CD14-positive monocyte (primary cell): ENCODE data around the gene G6PC2. TPM values are rescaled to one million over a fixed set of nuclear protein-coding genes. Genes with fewer than 3 reads are reported as not detected.

Source experiments
- DNase-seq, 3 donors: peaks; one replicate each; pipeline ENCODE4 v3.0.0-alpha.2; 2011 to 2022
- H2AFZ ChIP-seq: 2 replicates; pipeline ENCODE4 v1.6.0; 2012; ENCODE audit warnings: mild to moderate bottlenecking, low read depth, low read length, inconsistent platforms; ENCODE audit not compliant: insufficient read depth, poor library complexity, severe bottlenecking
- H3K27ac ChIP-seq, 2 donors: 1 replicate in 1 of 2; 2 replicates in 1 of 2; pipeline ENCODE4 v1.5.1; 2012 to 2013; ENCODE audit warnings: low read length in 2 of 2, control low read depth in 1 of 2, inconsistent platforms in 1 of 2, low read depth in 1 of 2, mild to moderate bottlenecking in 1 of 2
- H3K27me3 ChIP-seq, 2 donors: one replicate each; pipeline versions ENCODE4 v1.6.0 to v1.6.1; 2011 to 2013; ENCODE audit warnings: low read length in 2 of 2; ENCODE audit not compliant: control insufficient read depth in 2 of 2, insufficient read depth in 2 of 2
- H3K36me3 ChIP-seq, 2 donors: replicated peaks in 1 of 2; 1 replicate in 1 of 2; 2 replicates in 1 of 2; pipeline versions ENCODE4 v1.5.1 to v1.6.1; 2012 to 2013; ENCODE audit warnings: low read length in 2 of 2, control low read depth in 1 of 2, inconsistent platforms in 1 of 2, mild to moderate bottlenecking in 1 of 2; ENCODE audit not compliant: insufficient read depth in 2 of 2, control insufficient read depth in 1 of 2
- H3K4me1 ChIP-seq, 2 donors: 1 replicate in 1 of 2; 2 replicates in 1 of 2; pipeline versions ENCODE4 v1.5.1 to v1.6.1; 2012 to 2013; ENCODE audit warnings: low read length in 2 of 2, control low read depth in 1 of 2, inconsistent platforms in 1 of 2, mild to moderate bottlenecking in 1 of 2, moderate library complexity in 1 of 2; ENCODE audit not compliant: insufficient read depth in 2 of 2, control insufficient read depth in 1 of 2
- H3K4me2 ChIP-seq: replicated peaks from 2 replicates; pipeline ENCODE3; 2012; ENCODE audit warnings: low read length, moderate library complexity, mild to moderate bottlenecking; ENCODE audit not compliant: poor library complexity, severe bottlenecking; ENCODE audit errors: extremely low read depth
- H3K4me3 ChIP-seq, 3 experiments: fragments of 200-600 bp in 1 of 3; sonication (generic) in 1 of 3; replicated peaks in 1 of 3; 1 replicate in 2 of 3; 2 replicates in 1 of 3; pipeline ENCODE4 v1.5.1; 2011 to 2013; ENCODE audit warnings: low read length in 3 of 3, mild to moderate bottlenecking in 3 of 3, control low read depth in 2 of 3, low read depth in 2 of 3, inconsistent platforms in 1 of 3, moderate library complexity in 1 of 3
- H3K79me2 ChIP-seq: 2 replicates; pipeline ENCODE4 v1.6.0; 2012; ENCODE audit warnings: mild to moderate bottlenecking, control low read depth, inconsistent platforms, low read length, moderate library complexity; ENCODE audit not compliant: insufficient read depth
- H3K9ac ChIP-seq: 2 replicates; pipeline ENCODE4 v1.6.0; 2017; ENCODE audit warnings: low read length, mild to moderate bottlenecking; ENCODE audit not compliant: insufficient read depth, poor library complexity, severe bottlenecking
- H3K9me3 ChIP-seq, 2 donors: replicated peaks in 1 of 2; 1 replicate in 1 of 2; 2 replicates in 1 of 2; pipeline versions ENCODE4 v1.5.1 to v1.6.1; 2012 to 2013; ENCODE audit warnings: low read length in 2 of 2, control low read depth in 1 of 2; ENCODE audit not compliant: control insufficient read depth in 1 of 2, insufficient read depth in 1 of 2
- H4K20me1 ChIP-seq: 2 replicates; pipeline ENCODE4 v1.6.0; 2012; ENCODE audit warnings: mild to moderate bottlenecking, low read length, control low read depth, moderate library complexity; ENCODE audit not compliant: insufficient read depth
- H3K27ac Mint-ChIP-seq, 7 donors: one replicate each; pipeline ENCODE4 v1.8.0; 2020; ENCODE audit warnings: mild to moderate bottlenecking in 7 of 7, mixed read lengths in 7 of 7, moderate library complexity in 6 of 7, inconsistent platforms in 2 of 7
- H3K27me3 Mint-ChIP-seq, 3 donors: one replicate each; pipeline ENCODE4 v1.8.0; 2021 to 2022; ENCODE audit warnings: low read depth in 3 of 3, mild to moderate bottlenecking in 3 of 3, mixed read lengths in 3 of 3, moderate library complexity in 3 of 3, inconsistent platforms in 1 of 3
- H3K36me3 Mint-ChIP-seq, 2 donors: one replicate each; pipeline ENCODE4 v1.8.0; 2020; ENCODE audit warnings: mixed read lengths in 2 of 2, inconsistent platforms in 1 of 2, mild to moderate bottlenecking in 1 of 2
- H3K4me1 Mint-ChIP-seq: one replicate; pipeline ENCODE4 v1.8.0; 2020; ENCODE audit warnings: mild to moderate bottlenecking, mixed read lengths
- H3K4me3 Mint-ChIP-seq, 2 donors: one replicate each; pipeline ENCODE4 v1.8.0; 2020; ENCODE audit warnings: mild to moderate bottlenecking in 2 of 2, mixed read lengths in 2 of 2, moderate library complexity in 1 of 2
- H3K9me3 Mint-ChIP-seq, 7 donors: one replicate each; pipeline ENCODE4 v1.8.0; 2020 to 2022; ENCODE audit warnings: mixed read lengths in 7 of 7, mild to moderate bottlenecking in 6 of 7, moderate library complexity in 6 of 7, inconsistent platforms in 2 of 7
- CTCF ChIP-seq: fragments of 200-600 bp; IDR thresholded peaks from one replicate; pipeline ENCODE4 v1.8.0; 2022; ENCODE audit warnings: antibody characterized with exemption, mild to moderate bottlenecking
- WGBS: methylation state at CpG from one replicate; pipeline ENCODE4 v1.1.5; 2013; ENCODE audit warnings: missing lambda C conversion rate; ENCODE audit not compliant: insufficient coverage; 5-methylcytosine and 5-hydroxymethylcytosine counted together
- intact Hi-C, 2 donors: fragments of 100-400 bp; cut with micrococcal nuclease; formaldehyde crosslinking; loops; one replicate each; pipeline versions ENCODE4 v1.15.0 to v1.15.1; 2023
- polyA plus RNA-seq, 3 donors: library from polyadenylated mRNA; depleted of rRNA in 1 of 3; unstranded in 2 of 3; stranded (reverse) in 1 of 3; fragments of 300-500 nt in 2 of 3; fragments of >200 nt in 1 of 3; fragmentation: Illumina TruSeq in 2 of 3; gene quantifications; 1 replicate in 2 of 3; 2 replicates in 1 of 3; pipeline ENCODE4 v1.2.3, GENCODE V29; 2012 to 2021

The G6PC2 gene
- polyA plus RNA-seq, 3 donors, result not detected

- H3K9me3 Mint-ChIP-seq, result peaks cover 23 to 34% (median 28%) of the 10 kb centered on the region in 7 donors
- no peak overlapping the region for H3K4me2 ChIP-seq
- no peak overlapping the region for H2AFZ ChIP-seq
- intact Hi-C loops, result no loop called here
- H3K4me3 Mint-ChIP-seq, result no peak overlapping the region
- H3K36me3 ChIP-seq, result no peaks in the 10 kb centered on the region
- no peaks in the 10 kb centered on the region for H3K79me2 ChIP-seq
- H3K4me1 Mint-ChIP-seq, result no peaks in the 10 kb centered on the region
- no peak overlapping the region for H3K27ac ChIP-seq
- peaks cover 8 to 10% of the 10 kb centered on the region in 2 donors for H3K9me3 ChIP-seq
- WGBS, result 100% methylated on average over 2 of the region's 4 CpGs
- no peak overlapping the region for H3K9ac ChIP-seq
- H4K20me1 ChIP-seq, result no peaks in the 10 kb centered on the region
- H3K27me3 ChIP-seq, result no peaks in the 10 kb centered on the region
- DNase-seq, result no peak
- H3K4me3 ChIP-seq, result no peak overlapping the region
- no peaks in the 10 kb centered on the region for H3K4me1 ChIP-seq
- no peaks in the 10 kb centered on the region for H3K27me3 Mint-ChIP-seq
- H3K27ac Mint-ChIP-seq, result no peak overlapping the region
- TF ChIP-seq CTCF, result no peak
- peaks cover 2 to 8% of the 10 kb centered on the region in 2 donors for H3K36me3 Mint-ChIP-seq
These were observed 54.2 kb downstream of the G6PC2 start for GRCh38 chr2:168955321-168955720.

- TF ChIP-seq CTCF, result no peak
- no peaks in the 10 kb centered on the region for H3K27me3 ChIP-seq
- H4K20me1 ChIP-seq, result no peaks in the 10 kb centered on the region
- H3K9me3 ChIP-seq, result peaks cover 8 to 10% of the 10 kb centered on the region in 2 donors
- no peaks in the 10 kb centered on the region for H3K4me1 ChIP-seq
- no peak overlapping the region for H3K4me3 ChIP-seq
- no peaks in the 10 kb centered on the region for H3K36me3 ChIP-seq
- no peak overlapping the region for H2AFZ ChIP-seq
- H3K27ac ChIP-seq, result no peak overlapping the region
- no peak overlapping the region for H3K9ac ChIP-seq
- peaks cover 2 to 8% of the 10 kb centered on the region in 2 donors for H3K36me3 Mint-ChIP-seq
- H3K4me1 Mint-ChIP-seq, result peaks cover under 1% of the 10 kb centered on the region
- no peak overlapping the region for H3K4me2 ChIP-seq
- DNase-seq, result no peak
- peaks cover 23 to 34% (median 28%) of the 10 kb centered on the region in 7 donors for H3K9me3 Mint-ChIP-seq
- intact Hi-C loops, result no loop called here
- H3K27me3 Mint-ChIP-seq, result no peaks in the 10 kb centered on the region
- H3K4me3 Mint-ChIP-seq, result no peak overlapping the region
- no peaks in the 10 kb centered on the region for H3K79me2 ChIP-seq
- WGBS, result 86% methylated on average over 1 of the region's 2 CpGs
- no peak overlapping the region for H3K27ac Mint-ChIP-seq
These were observed 55.3 kb downstream of the G6PC2 start for GRCh38 chr2:168956392-168956791.

Other genes starting within 250 kb of the G6PC2 start
- not detected for gene NOSTRIN, start 98.7 kb upstream of the G6PC2 start, polyA plus RNA-seq
- gene SPC25, start 10.9 kb upstream of the G6PC2 start, polyA plus RNA-seq, result not detected
- gene ABCB11, start 130.0 kb downstream of the G6PC2 start, polyA plus RNA-seq, result not detected
- gene DHRS9, start 168.3 kb downstream of the G6PC2 start, polyA plus RNA-seq, result 10 to 100 TPM in 1 of 3 donors, 1 to 10 TPM in 2; 10.0 to 12.9 (median 10.0) TPM